ENCODE data around the gene CHAT.

CHAT gene

DNA sequence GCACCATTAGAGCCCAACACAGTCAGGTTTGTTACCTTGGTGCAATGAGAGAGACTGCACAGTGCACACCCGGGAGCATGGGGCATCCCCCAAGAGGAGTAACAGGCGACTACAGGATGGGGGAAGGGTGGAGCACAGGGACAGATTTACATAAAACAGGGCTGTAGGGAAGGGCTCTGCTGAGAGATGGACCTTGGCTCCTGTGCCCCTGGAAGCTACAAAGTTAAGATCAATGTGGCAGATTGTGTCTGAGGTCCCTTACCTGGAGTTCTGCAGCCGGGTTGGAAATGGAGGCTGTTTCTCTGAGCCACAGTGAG lies 17.4 kb upstream of the CHAT start:
- no peak for DNase-seq
- Histone ChIP-seq H3K79me2 (ENCODE audit: low read length) (no peaks in the 10 kb centered on the region), H3K9me2 (replicated peaks; ENCODE audit: insufficient read depth, low read length) (no peaks in the 10 kb centered on the region), H4K20me1 (ENCODE audit: insufficient read depth, low read length) (no peaks in the 10 kb centered on the region), H3K4me2 (ENCODE audit: low read depth, low read length) (no peak overlapping the region), H3K27me3 (replicated peaks; ENCODE audit: insufficient read depth, low read length) (no peaks in the 10 kb centered on the region), H3K9ac (ENCODE audit: low read length) (no peak overlapping the region), H3K4me3 (ENCODE audit: low read length) (no peak overlapping the region), H3K36me3 (replicated peaks; ENCODE audit: insufficient read depth, low read length) (no peaks in the 10 kb centered on the region), H3F3A (ENCODE audit: insufficient read depth, low read length) (no peaks in the 10 kb centered on the region), H3K27ac (ENCODE audit: low read length) (no peak overlapping the region), H3K9me3 (replicated peaks; ENCODE audit: insufficient read depth, low read length) (no peaks in the 10 kb centered on the region), H2AFZ (ENCODE audit: low read length) (no peak overlapping the region), H3K4me1 (ENCODE audit: low read length) (no peaks in the 10 kb centered on the region)
- TF ChIP-seq EZH2phosphoT487 (IDR thresholded peaks at IDR 0.05; ENCODE audit: low read length) (no peak), EZH2 (optimal IDR thresholded peaks at IDR 0.05; ENCODE audit: low read depth, low read length) (no peak)
- TF ChIP-seq, protein P1, sequence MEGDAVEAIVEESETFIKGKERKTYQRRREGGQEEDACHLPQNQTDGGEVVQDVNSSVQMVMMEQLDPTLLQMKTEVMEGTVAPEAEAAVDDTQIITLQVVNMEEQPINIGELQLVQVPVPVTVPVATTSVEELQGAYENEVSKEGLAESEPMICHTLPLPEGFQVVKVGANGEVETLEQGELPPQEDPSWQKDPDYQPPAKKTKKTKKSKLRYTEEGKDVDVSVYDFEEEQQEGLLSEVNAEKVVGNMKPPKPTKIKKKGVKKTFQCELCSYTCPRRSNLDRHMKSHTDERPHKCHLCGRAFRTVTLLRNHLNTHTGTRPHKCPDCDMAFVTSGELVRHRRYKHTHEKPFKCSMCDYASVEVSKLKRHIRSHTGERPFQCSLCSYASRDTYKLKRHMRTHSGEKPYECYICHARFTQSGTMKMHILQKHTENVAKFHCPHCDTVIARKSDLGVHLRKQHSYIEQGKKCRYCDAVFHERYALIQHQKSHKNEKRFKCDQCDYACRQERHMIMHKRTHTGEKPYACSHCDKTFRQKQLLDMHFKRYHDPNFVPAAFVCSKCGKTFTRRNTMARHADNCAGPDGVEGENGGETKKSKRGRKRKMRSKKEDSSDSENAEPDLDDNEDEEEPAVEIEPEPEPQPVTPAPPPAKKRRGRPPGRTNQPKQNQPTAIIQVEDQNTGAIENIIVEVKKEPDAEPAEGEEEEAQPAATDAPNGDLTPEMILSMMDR (IDR thresholded peaks at IDR 0.05; ENCODE audit: low read length), result no peak

DNA sequence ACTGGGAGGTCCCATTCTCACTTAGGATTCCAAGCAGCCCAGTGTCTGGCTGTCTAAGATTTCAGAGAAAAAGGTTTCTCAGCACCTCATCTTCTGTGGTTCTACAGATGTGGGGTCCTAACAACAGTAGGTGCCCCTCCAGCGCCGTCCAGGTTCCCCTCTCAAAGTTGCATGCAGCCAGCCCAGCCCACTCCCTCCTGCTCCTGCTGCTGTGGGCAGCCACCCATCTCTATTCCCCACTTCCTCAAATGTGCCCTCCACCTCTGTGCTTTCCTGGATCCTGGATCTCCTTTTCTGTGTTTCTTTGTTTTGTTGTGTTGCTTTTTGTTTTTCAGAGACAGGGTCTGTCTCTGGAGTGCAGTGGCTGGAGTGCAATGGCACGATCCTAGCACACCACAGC lies 17.0 kb upstream of the CHAT start:
- H3F3A ChIP-seq (ENCODE audit: insufficient read depth, low read length), result no peaks in the 10 kb centered on the region
- no peaks in the 10 kb centered on the region for H3K9me2 ChIP-seq (replicated peaks; ENCODE audit: insufficient read depth, low read length)
- no peak overlapping the region for H3K27ac ChIP-seq (ENCODE audit: low read length)
- H3K4me3 ChIP-seq (ENCODE audit: low read length), result no peak overlapping the region
- H3K4me1 ChIP-seq (ENCODE audit: low read length), result no peaks in the 10 kb centered on the region
- no peak overlapping the region for H2AFZ ChIP-seq (ENCODE audit: low read length)
- H3K9me3 ChIP-seq (replicated peaks; ENCODE audit: insufficient read depth, low read length), result no peaks in the 10 kb centered on the region
- TF ChIP-seq, protein P1 (IDR thresholded peaks at IDR 0.05; ENCODE audit: low read length), result no peak
- TF ChIP-seq EZH2 (optimal IDR thresholded peaks at IDR 0.05; ENCODE audit: low read depth, low read length) (no peak), EZH2phosphoT487 (IDR thresholded peaks at IDR 0.05; ENCODE audit: low read length) (no peak)
- DNase-seq, result no peak
- no peak overlapping the region for H3K9ac ChIP-seq (ENCODE audit: low read length)
- H3K4me2 ChIP-seq (ENCODE audit: low read depth, low read length), result no peak overlapping the region
- no peaks in the 10 kb centered on the region for H3K36me3 ChIP-seq (replicated peaks; ENCODE audit: insufficient read depth, low read length)
- no peaks in the 10 kb centered on the region for H3K79me2 ChIP-seq (ENCODE audit: low read length)
- no peaks in the 10 kb centered on the region for H4K20me1 ChIP-seq (ENCODE audit: insufficient read depth, low read length)
- H3K27me3 ChIP-seq (replicated peaks; ENCODE audit: insufficient read depth, low read length), result no peaks in the 10 kb centered on the region

DNA sequence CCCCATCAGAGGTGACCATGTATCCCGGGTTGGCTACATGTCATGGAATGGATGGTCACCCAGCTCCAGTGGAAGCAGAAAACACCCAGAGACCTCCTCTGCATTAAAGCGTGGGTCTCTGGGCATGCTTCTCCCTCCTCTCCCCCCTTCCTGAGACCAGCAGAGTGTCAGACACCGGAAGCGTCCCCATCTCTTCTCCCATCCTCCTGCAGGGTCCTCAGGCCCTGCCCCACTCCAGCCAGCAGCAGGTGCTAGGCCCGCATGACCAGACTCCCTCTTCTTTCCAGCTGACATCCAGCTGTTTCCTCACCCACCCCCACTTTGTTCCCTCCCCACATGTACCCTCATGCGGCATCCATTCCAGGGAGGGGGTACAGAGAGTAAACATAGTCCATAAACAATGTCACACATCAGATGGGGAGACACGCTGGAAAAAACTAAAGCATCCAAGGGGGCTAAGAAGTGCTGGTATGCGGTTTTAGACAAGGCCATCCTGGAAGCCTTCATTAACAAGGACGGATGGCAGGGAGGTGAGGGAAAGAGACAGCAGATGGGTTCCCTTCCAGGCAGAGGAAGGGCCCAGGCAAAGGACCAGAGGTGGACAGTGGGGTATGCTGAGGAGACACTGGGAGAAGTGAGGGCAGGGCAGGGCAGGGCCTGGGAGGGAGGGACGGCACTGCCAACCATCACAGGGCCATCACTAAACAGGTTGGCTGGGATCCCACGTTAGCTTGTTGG lies 16.2 kb upstream of the CHAT start:
- Histone ChIP-seq H3K79me2 (ENCODE audit: low read length) (no peaks in the 10 kb centered on the region), H3K9me3 (replicated peaks; ENCODE audit: insufficient read depth, low read length) (no peaks in the 10 kb centered on the region), H3K4me1 (ENCODE audit: low read length) (no peaks in the 10 kb centered on the region), H3K27me3 (replicated peaks; ENCODE audit: insufficient read depth, low read length) (no peaks in the 10 kb centered on the region), H3F3A (ENCODE audit: insufficient read depth, low read length) (no peaks in the 10 kb centered on the region), H3K27ac (ENCODE audit: low read length) (no peak overlapping the region), H4K20me1 (ENCODE audit: insufficient read depth, low read length) (no peaks in the 10 kb centered on the region), H3K4me2 (ENCODE audit: low read depth, low read length) (no peak overlapping the region), H2AFZ (ENCODE audit: low read length) (no peak overlapping the region), H3K9me2 (replicated peaks; ENCODE audit: insufficient read depth, low read length) (no peaks in the 10 kb centered on the region), H3K4me3 (ENCODE audit: low read length) (no peak overlapping the region), H3K9ac (ENCODE audit: low read length) (no peak overlapping the region), H3K36me3 (replicated peaks; ENCODE audit: insufficient read depth, low read length) (no peaks in the 10 kb centered on the region)
- TF ChIP-seq EZH2phosphoT487 (IDR thresholded peaks at IDR 0.05; ENCODE audit: low read length), result no peak
- TF ChIP-seq, protein P1 (IDR thresholded peaks at IDR 0.05; ENCODE audit: low read length), result no peak
- TF ChIP-seq EZH2 (optimal IDR thresholded peaks at IDR 0.05; ENCODE audit: low read depth, low read length), result no peak
- no peak for DNase-seq
